B cell (primary cell): ENCODE measurements around the gene PTPN4. TPM values are rescaled to one million over a fixed set of nuclear protein-coding genes. Genes with fewer than 3 reads are reported as not detected.
A peak's percentile ranks its signal among the peaks of the same experiment; 100 is the strongest.

Experiments
- ATAC-seq: fragments of 200-7000 bp; cut with Tn5 transposase; one replicate; pipeline ENCODE4 v1.10.0; 2021; ENCODE audit warnings: low read depth, mild to moderate bottlenecking, moderate number of reproducible peaks, moderate library complexity
- CTCF ChIA-PET: fragments of 350-600 bp; sonication (Branson Sonifier 250); formaldehyde crosslinking; loops from one replicate; lab custom pipeline; 2021; ENCODE audit warnings: antibody characterized with exemption, inconsistent platforms; lab: Charles Lee
- POLR2A ChIA-PET: fragments of 350-600 bp; sonication (Branson Sonifier 250); formaldehyde crosslinking; loops from one replicate; lab custom pipeline; 2021; ENCODE audit warnings: antibody characterized with exemption; lab: Charles Lee
- DNase-seq: peaks from one replicate; pipeline ENCODE4 v3.0.0; 2013
- H2AFZ ChIP-seq: 2 replicates; pipeline ENCODE4 v1.6.1; 2012; ENCODE audit warnings: mild to moderate bottlenecking, low read depth, low read length; ENCODE audit not compliant: insufficient read depth, poor library complexity, severe bottlenecking
- H3K27ac ChIP-seq, 2 donors: 1 replicate in 1 of 2; 2 replicates in 1 of 2; pipeline ENCODE4 v1.5.1; 2012 to 2013; ENCODE audit warnings: low read length in 2 of 2, mild to moderate bottlenecking in 2 of 2, moderate library complexity in 1 of 2
- H3K27me3 ChIP-seq, 4 experiments: fragments of 200-600 bp in 1 of 4; sonication (generic) in 1 of 4; replicated peaks in 1 of 4; 1 replicate in 2 of 4; 2 replicates in 2 of 4; pipeline versions ENCODE4 v1.6.1 to v1.7.0; 2013 to 2016; ENCODE audit warnings: low read length in 3 of 4, mild to moderate bottlenecking in 2 of 4, mixed read lengths in 1 of 4, moderate library complexity in 1 of 4; ENCODE audit not compliant: insufficient read depth in 4 of 4, control insufficient read depth in 3 of 4; ENCODE audit errors: control extremely low read depth in 1 of 4
- H3K36me3 ChIP-seq, 2 experiments: replicated peaks in 1 of 2; 1 replicate in 1 of 2; 2 replicates in 1 of 2; pipeline versions ENCODE4 v1.6.1 to v1.7.1; 2013; ENCODE audit warnings: low read length in 1 of 2; ENCODE audit not compliant: insufficient read depth in 2 of 2, control insufficient read depth in 1 of 2; ENCODE audit errors: control extremely low read depth in 1 of 2, extremely low read depth in 1 of 2
- H3K4me1 ChIP-seq, 2 donors: fragments of 200-600 bp in 1 of 2; sonication (generic) in 1 of 2; 1 replicate in 1 of 2; 2 replicates in 1 of 2; pipeline versions ENCODE4 v1.5.1 to v1.6.1; 2013 to 2017; ENCODE audit warnings: low read length in 2 of 2; ENCODE audit not compliant: control insufficient read depth in 2 of 2, insufficient read depth in 2 of 2
- H3K4me2 ChIP-seq: replicated peaks from 2 replicates; pipeline ENCODE3; 2012; ENCODE audit warnings: mild to moderate bottlenecking, low read depth, low read length; ENCODE audit not compliant: poor library complexity, severe bottlenecking
- H3K4me3 ChIP-seq, 5 experiments: fragments of 200-600 bp in 1 of 5; sonication (generic) in 1 of 5; 1 replicate in 3 of 5; 2 replicates in 2 of 5; pipeline versions ENCODE4 v1.5.1 to v1.7.0; 2011 to 2016; ENCODE audit warnings: low read length in 4 of 5, mild to moderate bottlenecking in 4 of 5, low read depth in 2 of 5, control low read depth in 1 of 5, moderate library complexity in 1 of 5; ENCODE audit not compliant: insufficient read depth in 1 of 5; ENCODE audit errors: control extremely low read depth in 1 of 5, extremely low read depth in 1 of 5
- H3K79me2 ChIP-seq: fragments of 200-600 bp; sonication (generic); one replicate; pipeline ENCODE4 v1.6.0; 2016; ENCODE audit warnings: low read length; ENCODE audit not compliant: control insufficient read depth, insufficient read depth
- H3K9ac ChIP-seq: fragments of 200-600 bp; sonication (generic); 2 replicates; pipeline ENCODE4 v1.6.1; 2017; ENCODE audit warnings: mild to moderate bottlenecking, low read length, moderate library complexity
- H3K9me3 ChIP-seq, 3 donors: one replicate each; pipeline versions ENCODE4 v1.6.1 to v1.7.1; 2013; ENCODE audit warnings: low read length in 2 of 3; ENCODE audit not compliant: control insufficient read depth in 2 of 3, insufficient read depth in 1 of 3; ENCODE audit errors: control extremely low read depth in 1 of 3
- H4K20me1 ChIP-seq: 2 replicates; pipeline ENCODE4 v1.6.0; 2012; ENCODE audit warnings: mild to moderate bottlenecking, low read length; ENCODE audit not compliant: insufficient read depth, control insufficient read depth, poor library complexity, severe bottlenecking
- H3K27ac Mint-ChIP-seq: one replicate; pipeline ENCODE4 v1.8.0; 2021; ENCODE audit warnings: mixed read lengths
- H3K27me3 Mint-ChIP-seq: one replicate; pipeline ENCODE4 v1.8.0; 2021; ENCODE audit warnings: mixed read lengths
- H3K4me1 Mint-ChIP-seq: one replicate; pipeline ENCODE4 v1.8.0; 2021; ENCODE audit warnings: mixed read lengths
- H3K4me3 Mint-ChIP-seq: one replicate; pipeline ENCODE4 v1.8.0; 2021; ENCODE audit warnings: mixed read lengths
- H3K9me3 Mint-ChIP-seq: one replicate; pipeline ENCODE4 v1.8.0; 2022; ENCODE audit warnings: mixed read lengths; ENCODE audit not compliant: insufficient read depth
- EZH2 ChIP-seq: IDR thresholded peaks from 2 replicates; pipeline ENCODE4 v1.6.1; 2012; ENCODE audit warnings: borderline replicate concordance, low read depth, mild to moderate bottlenecking, moderate library complexity, low read length; ENCODE audit not compliant: insufficient read depth, poor library complexity, severe bottlenecking
- WGBS: methylation state at CpG from one replicate; pipeline ENCODE4 v1.1.5; 2013; ENCODE audit warnings: missing lambda C conversion rate; ENCODE audit not compliant: insufficient coverage; 5-methylcytosine and 5-hydroxymethylcytosine counted together
- intact Hi-C: fragments of 100-400 bp; cut with micrococcal nuclease; formaldehyde crosslinking; loops from one replicate; pipeline ENCODE4 v1.10.0; 2022
- polyA plus RNA-seq: library from polyadenylated mRNA; depleted of rRNA; stranded (reverse); fragments of >200 nt; gene quantifications from 2 replicates; pipeline ENCODE4 v1.2.3, GENCODE V29; 2012
- total RNA-seq, 2 donors: library from RNA; stranded (reverse); fragments of 120-200 nt in 1 of 2; gene quantifications; 1 replicate in 1 of 2; 2 replicates in 1 of 2; pipeline versions ENCODE4 v1.2.3 to v1.2.4, GENCODE V29; 2013 to 2022
- TF ChIP-seq, protein P1 (sequence below): fragments of 200-600 bp; IDR thresholded peaks from one replicate; pipeline ENCODE4 v1.8.0; 2022; ENCODE audit warnings: antibody characterized with exemption, mild to moderate bottlenecking

PTPN4 gene
- total and polyA plus RNA-seq, 2 donors (not counting 1 experiment from before 2014, with no cell fraction given), result 12.6 to 54.8 TPM

DNA sequence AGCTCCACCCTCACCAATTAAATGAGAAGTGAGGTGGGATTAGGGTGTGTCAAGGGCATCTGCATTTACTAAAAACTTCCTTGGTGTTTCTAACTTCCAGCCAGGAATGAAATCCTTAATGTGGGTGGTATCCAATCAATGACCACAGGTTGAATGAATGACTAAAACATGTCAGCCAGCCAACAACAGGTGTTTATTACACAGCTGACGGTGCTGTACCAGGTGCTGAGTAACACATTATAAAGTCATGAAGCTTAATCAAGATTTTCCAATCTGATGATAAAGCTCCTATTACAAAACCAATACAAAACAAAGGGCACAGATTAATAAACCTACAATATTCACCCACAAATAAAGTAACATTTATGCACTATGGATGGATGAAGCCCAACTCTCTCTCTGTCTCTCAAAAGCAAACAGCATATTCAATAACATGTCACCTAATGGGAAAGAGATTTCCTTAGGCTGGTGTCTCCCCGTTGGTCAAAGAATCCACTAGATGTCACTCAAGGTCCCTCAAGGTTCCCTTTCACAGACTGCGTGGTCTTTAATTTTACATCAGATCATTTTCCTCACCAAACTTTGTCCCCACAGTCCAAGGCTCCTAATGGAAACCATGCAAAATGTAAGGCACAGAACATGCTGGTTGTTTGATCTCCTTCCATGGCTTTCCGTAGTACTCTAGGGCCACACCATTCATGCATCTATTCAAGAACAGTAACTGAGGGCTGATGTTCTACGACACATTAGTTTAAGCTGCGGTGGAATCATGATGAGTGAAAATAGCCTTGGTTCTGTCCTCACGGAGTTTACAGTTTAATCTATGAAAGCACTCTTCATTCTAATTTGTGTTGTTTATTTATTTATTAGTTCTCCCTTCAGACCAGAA, 6.4 kb upstream of the PTPN4 start:
- peak; percentile 78 for ATAC-seq
- Histone ChIP-seq H3K9ac (no peak overlapping the region), H3K27me3 (no peaks in the 10 kb centered on the region), H3K79me2 (no peaks in the 10 kb centered on the region), H3K4me2 (no peak overlapping the region), H3K36me3 (no peaks in the 10 kb centered on the region), H3K4me1 (no peaks in the 10 kb centered on the region), H3K4me3 (no peak overlapping the region), H4K20me1 (no peaks in the 10 kb centered on the region), H3K27ac (no peak overlapping the region), H2AFZ (no peak overlapping the region), H3K9me3 (no peaks in the 10 kb centered on the region)
- WGBS, result 30% methylated on average over 3 of the region's 7 CpGs
- H3K4me3 Mint-ChIP-seq, result no peak overlapping the region
- TF ChIP-seq, protein P1, sequence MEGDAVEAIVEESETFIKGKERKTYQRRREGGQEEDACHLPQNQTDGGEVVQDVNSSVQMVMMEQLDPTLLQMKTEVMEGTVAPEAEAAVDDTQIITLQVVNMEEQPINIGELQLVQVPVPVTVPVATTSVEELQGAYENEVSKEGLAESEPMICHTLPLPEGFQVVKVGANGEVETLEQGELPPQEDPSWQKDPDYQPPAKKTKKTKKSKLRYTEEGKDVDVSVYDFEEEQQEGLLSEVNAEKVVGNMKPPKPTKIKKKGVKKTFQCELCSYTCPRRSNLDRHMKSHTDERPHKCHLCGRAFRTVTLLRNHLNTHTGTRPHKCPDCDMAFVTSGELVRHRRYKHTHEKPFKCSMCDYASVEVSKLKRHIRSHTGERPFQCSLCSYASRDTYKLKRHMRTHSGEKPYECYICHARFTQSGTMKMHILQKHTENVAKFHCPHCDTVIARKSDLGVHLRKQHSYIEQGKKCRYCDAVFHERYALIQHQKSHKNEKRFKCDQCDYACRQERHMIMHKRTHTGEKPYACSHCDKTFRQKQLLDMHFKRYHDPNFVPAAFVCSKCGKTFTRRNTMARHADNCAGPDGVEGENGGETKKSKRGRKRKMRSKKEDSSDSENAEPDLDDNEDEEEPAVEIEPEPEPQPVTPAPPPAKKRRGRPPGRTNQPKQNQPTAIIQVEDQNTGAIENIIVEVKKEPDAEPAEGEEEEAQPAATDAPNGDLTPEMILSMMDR, result peak; percentile 73
- no peak for TF ChIP-seq EZH2
- ChIA-PET CTCF (interaction anchor here (0.6 to 9.4 kb wide), 33 partner anchors 8 to 927 kb away, joined by 3 to 174 read pairs (median 4); partner anchors contain the start of gene EPB41L5), POLR2A (no interaction called here)
- H3K27ac Mint-ChIP-seq, result no peak overlapping the region
- peak; percentile 67 for DNase-seq
- H3K27me3 Mint-ChIP-seq, result peaks cover 8% of the 10 kb centered on the region
- peaks cover 2% of the 10 kb centered on the region for H3K4me1 Mint-ChIP-seq
- no peaks in the 10 kb centered on the region for H3K9me3 Mint-ChIP-seq
- intact Hi-C loops, result loop anchor here (1.0 to 5.0 kb wide), 3 partner anchors 70 to 424 kb away; no protein-coding TSS in a partner anchor

DNA sequence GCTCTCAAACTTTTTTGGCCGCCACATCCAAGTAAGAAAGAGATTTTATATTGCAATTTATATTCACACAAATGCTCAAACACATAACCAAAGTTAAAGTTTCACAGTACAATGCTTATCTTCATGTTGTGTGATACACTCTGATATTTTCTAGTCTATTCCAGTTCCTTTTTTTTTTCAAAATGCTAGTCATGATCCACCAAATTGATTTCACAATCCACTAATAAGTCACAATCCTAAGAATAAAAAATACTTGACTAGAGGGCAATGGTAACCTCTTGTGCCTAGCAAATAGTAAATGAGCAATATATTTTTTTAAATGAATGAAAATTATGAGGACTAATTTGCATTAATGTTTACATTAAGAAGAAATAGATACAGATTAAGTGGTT, 5.8 kb upstream of the PTPN4 start:
- POLR2A ChIA-PET, result no interaction called here
- Histone ChIP-seq H4K20me1 (no peaks in the 10 kb centered on the region), H3K4me1 (peaks cover 2 to 3% of the 10 kb centered on the region in 2 donors), H3K9ac (no peak overlapping the region), H3K36me3 (no peaks in the 10 kb centered on the region), H3K27ac (no peak overlapping the region), H3K9me3 (no peaks in the 10 kb centered on the region), H2AFZ (no peak overlapping the region), H3K4me2 (no peak overlapping the region), H3K4me3 (no peak overlapping the region), H3K27me3 (no peaks in the 10 kb centered on the region), H3K79me2 (no peaks in the 10 kb centered on the region)
- intact Hi-C loops, result loop anchor here (1.0 to 5.0 kb wide), 3 partner anchors 69 to 423 kb away; no protein-coding TSS in a partner anchor
- WGBS, result no CpG with 5 or more reads among the region's 1 CpG
- H3K9me3 Mint-ChIP-seq, result no peaks in the 10 kb centered on the region
- peaks cover 7% of the 10 kb centered on the region for H3K4me1 Mint-ChIP-seq
- no peak overlapping the region for H3K27ac Mint-ChIP-seq
- TF ChIP-seq, protein P1, result no peak
- no peak for TF ChIP-seq EZH2
- ATAC-seq (no peak), DNase-seq (no peak)
- CTCF ChIA-PET, result interaction anchor here (0.7 to 9.4 kb wide), 23 partner anchors 11 to 927 kb away, joined by 3 to 174 read pairs (median 5); partner anchors contain the start of gene EPB41L5
- H3K27me3 Mint-ChIP-seq, result peaks cover 8% of the 10 kb centered on the region
- no peak overlapping the region for H3K4me3 Mint-ChIP-seq
